SK-MEL-5 (cell line): ENCODE results near the gene NAPEPLD. TPM values are rescaled to one million over a fixed set of nuclear protein-coding genes. Genes with fewer than 3 reads are reported as not detected.
"Not testable (repeated sequence)": the region's sequence is repeated elsewhere in the genome, so short reads cannot be mapped to it uniquely, and the experiment has no call there.

Experiments
- DNase-seq: peaks from one replicate; pipeline ENCODE4 v3.0.0-alpha.2; 2016; ENCODE audit warnings: low read depth, low spot score
- in situ Hi-C: cut with HindIII; loops from 2 replicates; pipeline ENCODE4 v1.10.0; 2016; ENCODE audit warnings: low sequenced_read_pairs, high pct_unique_total_duplicates, low pct_unique_long_range_greater_than_20kb
- total RNA-seq: library from RNA; depleted of rRNA; stranded (reverse); fragments of >200 nt; shearing (Covaris generic); gene quantifications from 2 replicates; pipeline ENCODE4 v1.2.3, GENCODE V29; 2014

The NAPEPLD gene
- total RNA-seq, 1 experiment from 2014 or later, result 33.8 TPM

DNA sequence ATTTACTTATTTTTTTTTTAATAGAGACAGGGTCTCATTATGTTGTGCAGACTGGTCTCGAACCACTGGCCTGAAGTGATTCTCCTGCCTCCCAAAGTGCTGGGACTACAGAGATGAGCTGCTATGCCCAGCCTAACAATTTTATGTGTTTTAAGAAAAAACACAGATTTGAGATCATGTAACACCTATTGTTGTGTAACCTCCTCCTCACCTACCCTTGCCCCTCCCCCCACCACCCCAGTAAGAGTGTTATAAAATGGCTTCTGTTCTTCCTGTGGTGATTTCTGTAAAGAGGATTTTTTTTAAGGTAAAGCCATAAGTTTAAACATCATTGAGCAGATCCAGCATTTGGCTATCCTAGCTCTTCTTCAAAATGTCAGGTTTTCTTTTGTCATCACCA is 66.4 kb downstream of the NAPEPLD start:
- in situ Hi-C loops, result no loop called here
- DNase-seq, result no peak

DNA sequence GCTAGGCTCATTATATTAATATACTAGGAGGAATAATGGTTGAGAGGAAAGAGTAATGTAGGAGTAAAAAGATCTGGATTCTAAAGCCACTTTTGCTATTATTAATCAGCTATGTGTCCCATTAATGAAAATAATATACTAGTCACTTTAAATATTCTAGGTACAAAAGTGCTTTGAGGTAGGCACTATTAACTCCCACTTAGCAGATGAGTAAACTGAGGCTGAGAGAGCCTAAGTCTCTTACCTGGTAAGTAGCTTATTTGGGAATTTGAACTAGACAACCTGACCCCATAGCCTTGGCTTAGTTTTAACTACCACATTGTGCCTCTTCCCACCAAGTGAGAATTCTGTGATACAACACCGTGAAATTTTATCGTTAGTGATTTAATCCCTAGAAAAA is 68.0 kb downstream of the NAPEPLD start:
- no peak for DNase-seq
- in situ Hi-C loops, result no loop called here

DNA sequence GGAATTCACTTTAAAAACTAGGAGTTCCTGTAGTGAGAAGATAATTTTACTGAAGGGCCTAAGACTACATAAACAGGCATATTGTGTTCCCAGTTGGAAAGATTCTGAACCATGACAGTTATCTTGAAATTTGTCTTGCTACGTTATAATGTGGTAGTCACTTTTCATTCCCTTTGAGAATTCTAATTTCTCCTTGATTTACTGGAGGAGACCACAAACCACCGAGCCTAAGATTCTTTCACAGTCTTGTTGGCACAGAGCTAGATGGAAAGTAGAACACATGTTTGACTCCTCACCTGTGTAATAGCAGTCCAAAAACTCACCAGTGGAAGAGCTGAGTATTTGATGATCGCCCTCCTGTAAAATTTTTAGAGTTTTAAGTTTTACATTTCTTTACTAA is 69.1 kb downstream of the NAPEPLD start:
- DNase-seq, result no peak
- in situ Hi-C loops, result no loop called here

DNA sequence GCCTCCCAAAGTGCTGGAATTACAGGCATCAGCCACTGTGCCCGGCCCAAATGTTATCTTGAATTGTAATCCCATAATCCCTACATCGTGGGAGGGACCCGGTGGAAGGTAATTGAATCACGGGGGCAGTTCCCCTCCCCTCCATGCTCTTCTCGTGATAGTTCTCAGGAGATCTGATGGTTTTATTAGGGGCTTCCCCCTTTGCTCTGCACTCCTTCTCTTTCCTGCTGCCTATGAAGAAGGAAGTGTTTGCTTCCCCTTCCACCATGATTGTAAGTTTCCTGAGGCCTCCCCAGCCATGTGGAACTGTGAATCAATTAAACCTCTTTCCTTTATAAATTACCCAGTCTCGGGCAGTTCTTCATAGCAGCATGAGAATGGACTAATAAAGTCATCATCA is 70.7 kb downstream of the NAPEPLD start:
- DNase-seq, in situ Hi-C loops: not testable (repeated sequence)

DNA sequence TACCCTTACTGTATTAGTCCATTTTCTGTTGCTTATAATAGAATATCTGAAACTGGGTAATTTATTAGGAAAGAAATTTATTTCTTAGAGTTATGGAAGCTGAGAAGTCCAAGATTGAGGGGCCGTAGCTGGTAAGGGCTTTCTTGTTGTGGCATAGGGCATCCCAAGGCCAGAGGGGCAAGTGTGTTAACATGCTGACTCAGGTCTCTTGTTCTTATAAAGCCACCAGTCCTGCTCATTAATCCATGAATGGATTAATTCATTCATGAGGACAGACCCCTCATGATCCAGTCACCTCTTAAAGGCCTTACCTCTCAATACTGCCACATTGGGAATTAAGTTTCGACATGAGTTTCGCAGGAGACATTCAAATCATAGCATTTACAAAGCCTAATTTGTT is 71.6 kb downstream of the NAPEPLD start:
- no peak for DNase-seq
- in situ Hi-C loops, result no loop called here

DNA sequence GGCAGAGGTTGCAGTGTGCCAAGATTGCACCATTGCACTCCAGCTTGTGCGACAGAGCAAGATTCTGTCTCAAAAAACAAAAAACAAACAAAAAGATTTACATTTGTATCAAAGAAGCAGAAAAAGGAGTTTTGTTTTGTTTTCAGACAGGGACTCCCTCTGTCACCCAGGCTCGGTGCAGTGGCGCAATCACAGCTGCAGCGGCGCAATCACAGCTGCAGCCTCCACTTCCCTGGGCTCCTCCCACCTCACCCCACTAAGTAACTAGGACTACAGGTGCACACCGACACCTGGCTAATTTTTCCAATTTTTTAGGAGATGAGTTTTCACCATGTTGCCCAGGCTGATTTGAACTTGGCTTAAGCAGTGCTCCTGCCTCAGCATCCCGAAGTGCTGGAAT is 72.1 kb downstream of the NAPEPLD start:
- in situ Hi-C loops, result no loop called here
- no peak for DNase-seq

DNA sequence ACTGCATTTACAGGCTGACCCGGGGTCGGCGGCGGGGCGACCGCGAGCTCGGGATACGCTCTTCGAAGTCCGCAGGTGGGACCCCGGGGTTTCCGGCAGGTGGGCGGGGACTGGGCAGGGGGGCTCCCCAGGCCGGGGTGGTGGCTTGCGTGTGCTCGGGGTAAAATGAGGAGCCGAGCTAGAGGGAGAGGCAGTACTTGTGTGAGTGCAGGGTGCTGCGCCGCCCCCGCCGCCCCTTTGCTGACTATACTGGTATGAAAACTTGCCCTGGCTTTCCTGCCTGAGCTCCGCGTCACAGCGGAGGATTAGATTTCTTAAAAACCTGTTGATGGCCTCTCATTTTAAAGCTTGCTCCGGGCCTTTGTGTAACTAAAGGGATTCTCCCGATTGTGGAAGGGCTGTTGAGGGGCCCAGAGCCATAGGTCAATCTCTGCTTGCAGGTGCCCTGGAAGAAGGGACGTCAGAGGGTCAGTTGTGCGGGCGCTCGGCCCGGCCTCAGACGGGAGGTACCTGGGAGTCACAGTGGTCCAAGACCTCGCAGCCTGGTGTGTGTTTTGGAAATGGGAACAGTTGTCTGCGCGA is 73.5 kb downstream of the NAPEPLD start:
- in situ Hi-C loops, result no loop called here
- DNase-seq, result peak; percentile 37

DNA sequence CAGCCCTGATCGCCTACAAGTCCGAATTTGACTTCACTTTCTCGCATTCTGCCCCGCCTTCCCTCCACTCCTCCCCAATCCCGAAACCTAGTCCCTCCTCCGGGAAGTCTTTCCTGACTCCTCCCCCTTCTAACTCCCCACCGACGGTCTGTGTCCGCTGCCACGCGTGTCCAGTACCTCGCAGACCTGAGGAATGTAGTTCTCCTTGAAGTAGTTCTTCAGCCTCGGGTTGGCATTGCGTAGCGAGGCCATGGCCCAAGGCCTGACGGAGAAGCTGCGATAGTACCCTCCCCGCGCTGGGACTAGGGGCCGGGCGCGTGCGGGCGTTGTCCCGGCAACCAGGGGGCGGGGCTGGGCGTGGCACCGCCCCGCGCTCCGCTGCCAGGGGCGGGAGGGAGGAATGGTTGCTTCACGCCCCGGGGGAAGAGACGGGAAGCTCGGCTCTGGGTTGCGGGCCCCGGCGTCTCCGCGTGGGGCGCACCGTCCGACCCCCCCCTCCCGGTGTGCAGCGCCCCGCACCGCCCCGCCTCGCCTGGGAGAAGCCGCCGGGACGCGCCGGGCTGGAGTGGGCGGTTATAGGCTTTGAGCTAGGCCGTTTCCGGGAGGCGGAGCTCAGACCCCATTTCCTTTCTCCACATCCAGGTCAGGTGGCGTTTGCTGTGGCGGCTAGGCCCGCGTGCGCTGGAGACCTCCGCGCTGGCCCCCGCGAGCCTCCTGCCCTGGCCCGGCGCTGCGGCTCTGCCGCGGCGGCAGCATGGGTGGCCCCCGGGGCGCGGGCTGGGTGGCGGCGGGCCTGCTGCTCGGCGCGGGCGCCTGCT is 74.2 kb downstream of the NAPEPLD start, which contains the start of the genes ARMC10 and FBXL13:
Gene ARMC10, plus strand, starts transcription at position 622 of the 818 bp plus-strand sequence. Its CDS starts 133 bp downstream, at position 755.
Gene FBXL13, minus strand, starts transcription at position 278 of the 818 bp plus-strand sequence.
- peak; percentile 95 for DNase-seq
- in situ Hi-C loops, result no loop called here

DNA sequence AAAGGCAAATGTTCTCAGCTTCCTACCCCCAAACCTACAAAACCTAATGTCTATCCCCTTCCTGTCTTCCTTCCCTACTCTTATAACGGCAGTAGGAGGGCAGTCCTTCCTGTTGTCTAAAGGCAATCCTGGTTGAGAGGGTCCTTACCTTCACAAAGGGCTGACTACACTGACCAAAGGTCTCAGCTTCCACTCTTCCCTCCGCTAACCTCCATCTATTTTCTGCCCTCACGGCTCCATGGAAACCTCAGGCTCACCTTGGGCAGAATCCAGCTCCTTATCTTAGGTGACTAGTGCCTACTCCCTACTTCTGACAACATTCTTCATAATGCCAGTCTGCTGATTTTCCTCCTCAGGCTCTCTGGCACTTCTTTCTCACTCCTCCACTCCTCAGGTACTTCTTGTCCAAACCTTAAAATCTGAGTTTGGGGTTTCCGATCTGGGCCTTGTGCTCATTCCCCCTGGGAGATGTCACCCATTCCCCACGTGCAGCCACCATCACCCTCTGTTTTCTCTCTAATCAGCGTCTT is 74.8 kb downstream of the NAPEPLD start:
- in situ Hi-C loops, result no loop called here
- DNase-seq, result no peak

DNA sequence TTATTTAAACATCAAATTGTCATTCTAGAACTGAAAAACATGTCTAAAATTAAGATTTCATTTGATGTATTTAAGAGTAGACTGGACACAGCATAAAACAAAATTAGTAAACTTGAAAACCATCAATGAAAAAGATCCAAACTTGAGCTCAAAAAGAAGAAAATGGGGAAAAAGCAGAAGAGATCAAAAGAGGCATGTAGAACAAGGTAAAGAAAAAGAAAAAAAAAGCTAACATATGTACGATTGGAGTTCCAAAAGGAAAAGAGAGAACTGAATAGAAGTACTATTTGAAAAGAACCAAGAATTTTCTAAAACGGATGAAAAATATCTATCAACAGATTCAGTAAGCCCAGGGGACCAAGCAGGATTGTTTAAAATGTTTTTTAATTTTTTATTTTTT is 77.9 kb downstream of the NAPEPLD start:
- DNase-seq, result no peak
- in situ Hi-C loops, result no loop called here

DNA sequence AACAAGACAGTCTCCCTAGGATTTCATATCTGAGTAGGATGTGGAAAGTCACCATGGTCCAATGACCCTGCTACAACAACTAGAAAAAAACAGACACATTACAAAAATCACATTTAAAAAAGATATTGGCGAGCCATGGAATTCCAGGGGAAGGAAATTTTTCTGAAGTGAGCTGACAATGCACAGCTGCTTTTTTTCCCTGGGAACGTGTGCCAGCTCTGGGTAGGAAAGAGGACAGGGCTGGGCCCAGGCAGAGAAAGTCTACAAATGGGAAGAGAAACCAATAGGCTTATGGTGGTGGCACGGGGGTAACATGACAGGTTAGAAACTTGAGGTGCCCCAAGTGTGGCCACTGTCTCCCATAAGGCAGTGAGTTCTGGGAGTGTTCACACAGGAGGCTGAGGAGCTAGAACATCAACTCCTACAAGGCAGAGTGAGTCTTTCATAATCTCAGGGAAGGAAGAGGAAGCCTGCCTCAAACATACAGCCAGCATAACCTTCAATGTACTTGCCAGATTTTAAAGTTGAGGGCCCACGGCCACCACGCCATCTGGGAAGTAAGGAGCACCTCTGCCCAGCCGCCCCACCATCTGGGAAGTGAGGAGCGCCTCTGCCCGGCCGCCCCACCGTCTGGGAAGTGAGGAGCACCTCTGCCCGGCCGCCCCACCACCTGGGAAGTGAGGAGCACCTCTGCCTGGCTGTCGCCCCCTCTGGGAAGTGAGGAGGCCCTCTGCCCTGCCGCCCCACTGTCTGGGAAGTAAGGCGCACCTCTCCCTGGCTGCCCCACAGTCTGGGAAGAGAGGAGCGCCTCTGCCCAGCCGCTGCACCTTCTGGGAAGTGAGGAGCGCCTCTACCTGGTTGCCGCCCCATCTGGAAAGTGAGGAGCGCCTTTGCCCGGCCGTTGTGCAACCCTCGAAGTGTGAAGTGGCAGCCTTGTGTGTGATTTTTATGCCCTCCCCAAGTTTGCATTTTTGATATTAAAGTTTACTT is 80.2 kb downstream of the NAPEPLD start:
- in situ Hi-C loops, result no loop called here
- DNase-seq, result no peak

DNA sequence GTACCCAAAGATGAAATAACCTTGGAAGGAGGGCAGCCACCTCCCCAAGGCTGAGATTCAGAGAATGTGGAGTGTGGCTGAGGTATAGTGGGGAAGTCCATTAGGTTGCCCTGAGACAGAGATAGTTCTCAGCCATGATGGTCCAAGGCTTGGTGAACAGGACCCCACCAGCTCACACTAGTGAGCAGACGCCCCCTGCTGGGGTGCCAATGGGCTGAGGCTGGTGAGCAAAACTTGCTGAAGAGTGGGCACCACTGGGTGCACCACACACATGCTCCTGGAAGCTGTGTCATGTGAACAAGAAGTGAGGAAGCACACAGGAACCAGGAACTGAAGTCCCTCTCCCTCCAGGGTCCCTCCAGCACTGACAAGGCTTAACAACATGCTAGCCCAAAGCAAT is 83.2 kb downstream of the NAPEPLD start:
- in situ Hi-C loops, result no loop called here
- DNase-seq, result peak; percentile 91

DNA sequence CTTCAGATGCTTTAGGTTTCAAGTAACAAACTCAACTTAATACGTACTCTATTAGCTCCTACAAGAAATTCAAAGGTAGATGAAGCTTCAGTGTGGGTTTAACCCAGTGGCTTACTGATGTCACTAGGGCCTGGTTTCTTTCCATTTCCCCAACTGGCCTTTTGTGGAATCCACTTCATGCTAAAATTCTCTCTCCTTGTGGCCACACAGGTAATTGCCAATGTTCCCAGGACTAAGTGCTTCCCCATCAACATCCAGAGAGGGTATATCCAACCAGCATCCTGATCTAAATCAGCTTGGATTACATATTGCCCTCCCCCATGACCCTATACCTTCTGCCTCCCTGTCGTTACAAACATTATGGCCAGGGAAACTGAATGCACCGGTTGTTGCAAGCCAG is 85.0 kb downstream of the NAPEPLD start:
- in situ Hi-C loops, result no loop called here
- no peak for DNase-seq

DNA sequence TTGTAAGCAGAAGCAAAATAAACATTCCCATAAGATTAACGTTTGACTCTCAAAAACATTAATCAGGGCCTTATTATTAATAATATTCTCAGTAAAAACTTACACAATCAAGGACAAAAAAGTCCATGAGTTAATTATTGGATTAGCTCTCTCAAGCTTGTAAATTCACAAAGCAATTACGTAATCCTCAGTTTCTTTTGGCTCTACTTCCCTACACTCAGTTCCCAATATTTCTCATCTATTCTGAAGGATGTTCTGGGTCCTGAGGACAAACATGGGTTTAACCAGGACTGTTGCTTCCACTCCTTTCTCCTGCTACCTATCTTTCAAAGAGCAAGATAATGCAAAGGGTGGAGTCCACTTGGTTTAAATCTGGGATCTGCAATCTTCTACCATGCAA is 89.4 kb downstream of the NAPEPLD start:
- in situ Hi-C loops, result no loop called here

DNA sequence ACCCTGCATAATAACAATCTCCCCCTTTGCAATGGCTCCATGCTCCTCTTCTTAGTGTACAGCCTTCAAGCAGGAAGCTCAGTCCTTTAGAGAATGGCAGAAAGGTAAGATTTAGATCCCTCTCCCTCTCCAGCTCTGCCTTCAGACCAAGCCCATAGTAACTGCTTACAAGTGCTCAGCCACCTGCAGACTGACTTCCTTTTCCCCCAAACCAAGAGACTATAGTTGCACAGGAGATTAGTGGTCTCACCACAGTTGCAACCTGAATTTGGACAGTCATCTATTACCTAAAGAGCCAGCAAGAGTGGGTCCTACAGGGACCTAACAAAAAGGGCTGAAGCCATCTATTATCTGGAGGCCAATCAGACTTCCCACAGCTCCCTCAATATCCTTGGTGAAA is 90.8 kb downstream of the NAPEPLD start:
- in situ Hi-C loops, result no loop called here
- no peak for DNase-seq

More for the DNA sequence above, 89.4 kb downstream of the NAPEPLD start:
- no peak for DNase-seq

DNA sequence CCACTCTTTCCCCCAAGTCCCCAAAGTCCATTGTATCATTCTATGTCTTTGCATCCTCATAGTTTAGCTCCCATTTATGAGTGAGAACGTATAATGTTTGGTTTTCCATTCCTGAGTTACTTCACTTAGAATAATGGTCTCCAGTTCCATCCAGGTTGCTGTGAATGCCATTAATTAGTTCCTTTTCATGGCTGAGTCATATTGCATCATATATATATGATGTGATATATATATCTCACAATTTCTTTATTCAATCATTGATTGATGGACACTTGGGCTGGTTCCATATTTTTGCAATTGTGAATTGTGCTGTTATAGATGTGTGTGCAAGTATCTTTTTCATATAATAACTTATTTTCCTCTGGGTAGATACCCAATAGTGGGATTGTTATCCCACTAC is 92.9 kb downstream of the NAPEPLD start:
- in situ Hi-C loops, DNase-seq: not testable (repeated sequence)

DNA sequence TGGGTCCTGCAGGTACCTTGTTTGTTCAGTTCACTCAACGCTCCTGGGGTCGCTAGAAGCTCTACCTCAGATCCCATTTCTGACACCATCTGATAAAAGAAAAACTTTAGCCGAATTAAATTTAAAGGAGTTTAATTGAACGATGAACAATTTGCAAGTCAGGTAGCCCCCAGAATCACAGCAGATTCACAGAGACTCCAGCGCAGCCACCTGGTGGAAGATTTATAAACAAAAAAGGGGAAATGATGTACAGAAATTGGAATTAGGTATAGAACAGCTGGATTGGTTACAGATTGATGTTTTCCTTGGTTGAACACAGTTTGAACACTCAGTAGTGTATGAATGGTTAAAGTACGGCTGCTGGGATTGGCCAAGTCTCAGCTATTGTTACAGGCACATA is 97.4 kb downstream of the NAPEPLD start:
- in situ Hi-C loops, result no loop called here
- DNase-seq, result no peak
